ENCODE results near the gene GLIPR2. TPM values are rescaled to one million over a fixed set of nuclear protein-coding genes. Genes with fewer than 3 reads are reported as not detected.

GLIPR2 gene
- total and polyA plus RNA-seq, 2 donors (not counting 3 experiments of a cell fraction or from before 2014, with no cell fraction given) = 22.0 to 42.4 TPM

DNA sequence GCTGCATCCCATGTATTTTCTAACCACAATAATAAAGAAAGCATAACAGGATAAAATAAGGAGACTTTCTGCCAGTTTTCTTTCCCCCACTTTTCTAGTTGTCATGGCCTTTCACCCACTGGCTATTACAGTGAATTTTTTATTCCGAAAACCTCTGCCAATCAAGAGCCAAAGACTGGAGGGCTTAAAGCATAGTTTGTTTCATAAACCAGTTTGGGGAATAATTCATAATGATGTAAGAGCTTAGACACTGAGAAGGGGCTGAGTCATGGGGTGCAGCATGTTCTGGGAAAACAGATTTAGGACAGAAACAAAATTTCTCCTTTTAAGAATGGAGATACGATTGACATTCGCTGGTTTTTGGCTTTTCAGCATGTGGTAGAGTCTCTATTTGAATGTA lies 4.4 kb upstream of the GLIPR2 start:
- intact Hi-C loops (cut with micrococcal nuclease) = no loop called here
- Histone ChIP-seq H2AFZ (ENCODE audit: low read depth, low read length) (no peak overlapping the region), H3K9ac (replicated peaks; ENCODE audit: extremely low read depth, insufficient read depth, low read length) (no peak overlapping the region), H3K79me2 (ENCODE audit: control insufficient read depth, insufficient read depth, low read length) (no peaks in the 10 kb centered on the region), H3K36me3 (ENCODE audit: control insufficient read depth in 2 of 2, extremely low read depth in 1 of 2, insufficient read depth in 2 of 2, low read length in 2 of 2) (no peaks in the 10 kb centered on the region), H4K20me1 (replicated peaks; ENCODE audit: control insufficient read depth, extremely low read depth, insufficient read depth, low read length) (no peaks in the 10 kb centered on the region), H3K4me2 (ENCODE audit: insufficient read depth, low read length) (no peak overlapping the region), H3K9me1 (replicated peaks; ENCODE audit: control insufficient read depth, extremely low read depth, insufficient read depth, low read length) (no peaks in the 10 kb centered on the region), H3K4me1 (ENCODE audit: control insufficient read depth, extremely low read depth, insufficient read depth, low read length) (peaks cover 5% of the 10 kb centered on the region), H3K27me3 (ENCODE audit: control insufficient read depth in 2 of 2, insufficient read depth in 2 of 2, low read length in 2 of 2) (no peaks in the 10 kb centered on the region), H3K4me3 (replicated peaks in 1 of 3; ENCODE audit: insufficient read depth in 1 of 3, low read depth in 1 of 3, low read length in 3 of 3) (no peak overlapping the region), H3K27ac (ENCODE audit: insufficient read depth, low read depth, low read length) (no peak overlapping the region), H3K9me3 (replicated peaks; ENCODE audit: control insufficient read depth, insufficient read depth, low read length) (no peaks in the 10 kb centered on the region)
- peak; percentile 4 for FAIRE-seq
- BruUV-seq (replicated peaks) = no TSS peak
- CTCF ChIA-PET = interaction anchor here (1.1 kb wide), 1 partner anchor 31 kb away, joined by 3 read pairs; no protein-coding TSS in a partner anchor
- DNase-seq (ENCODE audit: low read depth, low spot score) = no peak
- dilution Hi-C loops (cut with MboI; ENCODE audit: extremely low pct_ligation_motif_present, low sequenced_read_pairs) = no loop called here
- TF ChIP-seq EZH2 (IDR thresholded peaks at IDR 0.05; ENCODE audit: borderline replicate concordance, low read depth, low read length, severe bottlenecking) = no peak
- TF ChIP-seq FOS (IDR thresholded peaks at IDR 0.05; ENCODE audit: borderline replicate concordance, insufficient read depth, low read length) = no peak
- no peak for TF ChIP-seq POLR2A (IDR thresholded peaks at IDR 0.05; ENCODE audit: low read depth, low read length)
- TF ChIP-seq, protein P1, sequence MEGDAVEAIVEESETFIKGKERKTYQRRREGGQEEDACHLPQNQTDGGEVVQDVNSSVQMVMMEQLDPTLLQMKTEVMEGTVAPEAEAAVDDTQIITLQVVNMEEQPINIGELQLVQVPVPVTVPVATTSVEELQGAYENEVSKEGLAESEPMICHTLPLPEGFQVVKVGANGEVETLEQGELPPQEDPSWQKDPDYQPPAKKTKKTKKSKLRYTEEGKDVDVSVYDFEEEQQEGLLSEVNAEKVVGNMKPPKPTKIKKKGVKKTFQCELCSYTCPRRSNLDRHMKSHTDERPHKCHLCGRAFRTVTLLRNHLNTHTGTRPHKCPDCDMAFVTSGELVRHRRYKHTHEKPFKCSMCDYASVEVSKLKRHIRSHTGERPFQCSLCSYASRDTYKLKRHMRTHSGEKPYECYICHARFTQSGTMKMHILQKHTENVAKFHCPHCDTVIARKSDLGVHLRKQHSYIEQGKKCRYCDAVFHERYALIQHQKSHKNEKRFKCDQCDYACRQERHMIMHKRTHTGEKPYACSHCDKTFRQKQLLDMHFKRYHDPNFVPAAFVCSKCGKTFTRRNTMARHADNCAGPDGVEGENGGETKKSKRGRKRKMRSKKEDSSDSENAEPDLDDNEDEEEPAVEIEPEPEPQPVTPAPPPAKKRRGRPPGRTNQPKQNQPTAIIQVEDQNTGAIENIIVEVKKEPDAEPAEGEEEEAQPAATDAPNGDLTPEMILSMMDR (IDR thresholded peaks at IDR 0.05; ENCODE audit: extremely low read depth in 1 of 2, insufficient read depth in 1 of 2, low read depth in 1 of 2, low read length in 2 of 2) = no peak
- TF ChIP-seq, protein P2, sequence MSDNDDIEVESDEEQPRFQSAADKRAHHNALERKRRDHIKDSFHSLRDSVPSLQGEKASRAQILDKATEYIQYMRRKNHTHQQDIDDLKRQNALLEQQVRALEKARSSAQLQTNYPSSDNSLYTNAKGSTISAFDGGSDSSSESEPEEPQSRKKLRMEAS (IDR thresholded peaks at IDR 0.05; ENCODE audit: insufficient read depth, insufficient read length) = no peak
- TF ChIP-seq POLR2AphosphoS5 (IDR thresholded peaks at IDR 0.05; ENCODE audit: insufficient read depth, low read depth, low read length) = no peak
- no peak for TF ChIP-seq MYC (IDR thresholded peaks at IDR 0.05; ENCODE audit: low read depth, low read length)
- TF ChIP-seq GATA2 (IDR thresholded peaks at IDR 0.05; ENCODE audit: insufficient read depth, insufficient read length, low read depth, low read length) = no peak
- TF ChIP-seq JUN (IDR thresholded peaks at IDR 0.05; ENCODE audit: borderline replicate concordance, insufficient read depth, insufficient read length, low read depth) = no peak
- POLR2A ChIA-PET = no interaction called here
